ENCODE measurements around the gene TXNRD2. TPM values are rescaled to one million over a fixed set of nuclear protein-coding genes. Genes with fewer than 3 reads are reported as not detected.

Gene TXNRD2
- total RNA-seq, 1 donor from 2014 or later: 46.0 TPM

DNA sequence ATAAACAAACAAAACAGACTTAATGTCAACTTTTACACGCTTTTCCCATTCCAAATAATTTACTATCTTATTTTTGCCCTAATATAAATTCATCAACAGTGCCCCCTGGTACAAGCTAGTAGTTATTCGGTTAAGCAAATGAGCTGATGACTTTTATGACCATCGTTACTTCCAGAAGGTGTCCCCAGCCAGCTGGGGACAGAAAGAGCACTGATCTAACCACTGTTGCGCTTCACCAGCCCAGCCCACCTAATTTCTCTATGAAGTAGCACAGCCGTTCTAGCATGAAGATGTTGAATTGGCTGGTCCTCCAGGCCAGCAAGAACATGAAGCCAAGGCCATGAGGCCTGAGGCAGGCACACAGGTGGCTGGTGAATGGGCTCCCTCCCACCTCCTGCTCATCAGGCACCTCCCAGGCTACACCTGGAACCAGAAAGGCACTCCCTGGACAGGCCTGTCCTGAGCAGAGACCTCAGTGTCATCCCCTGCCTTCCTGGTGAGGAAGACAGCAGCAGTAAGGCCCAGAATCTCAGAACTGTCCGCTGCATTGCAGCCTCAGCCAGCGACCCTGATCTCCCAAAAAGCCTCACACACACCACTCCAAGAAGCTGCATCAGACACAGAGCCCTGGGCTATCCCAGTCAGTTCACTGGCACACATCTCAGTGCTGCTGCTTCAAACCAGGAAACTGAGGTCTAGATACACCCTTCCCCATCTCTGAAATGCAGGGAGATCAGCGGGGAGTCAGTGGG lies 99.8 kb downstream of the TXNRD2 start:
- Histone ChIP-seq H3K4me3 (no peak overlapping the region), H3K9me3 (no peaks in the 10 kb centered on the region), H3K27me3 (no peaks in the 10 kb centered on the region), H3K36me3 (peaks cover 0 to under 1% of the 10 kb centered on the region in 2 donors), H3K27ac (no peak overlapping the region), H3K4me1 (peaks cover 11 to 21% of the 10 kb centered on the region in 2 donors)
- DNase-seq (ENCODE audit: low spot score in 2 of 2): no peak
- TF ChIP-seq, protein P1, sequence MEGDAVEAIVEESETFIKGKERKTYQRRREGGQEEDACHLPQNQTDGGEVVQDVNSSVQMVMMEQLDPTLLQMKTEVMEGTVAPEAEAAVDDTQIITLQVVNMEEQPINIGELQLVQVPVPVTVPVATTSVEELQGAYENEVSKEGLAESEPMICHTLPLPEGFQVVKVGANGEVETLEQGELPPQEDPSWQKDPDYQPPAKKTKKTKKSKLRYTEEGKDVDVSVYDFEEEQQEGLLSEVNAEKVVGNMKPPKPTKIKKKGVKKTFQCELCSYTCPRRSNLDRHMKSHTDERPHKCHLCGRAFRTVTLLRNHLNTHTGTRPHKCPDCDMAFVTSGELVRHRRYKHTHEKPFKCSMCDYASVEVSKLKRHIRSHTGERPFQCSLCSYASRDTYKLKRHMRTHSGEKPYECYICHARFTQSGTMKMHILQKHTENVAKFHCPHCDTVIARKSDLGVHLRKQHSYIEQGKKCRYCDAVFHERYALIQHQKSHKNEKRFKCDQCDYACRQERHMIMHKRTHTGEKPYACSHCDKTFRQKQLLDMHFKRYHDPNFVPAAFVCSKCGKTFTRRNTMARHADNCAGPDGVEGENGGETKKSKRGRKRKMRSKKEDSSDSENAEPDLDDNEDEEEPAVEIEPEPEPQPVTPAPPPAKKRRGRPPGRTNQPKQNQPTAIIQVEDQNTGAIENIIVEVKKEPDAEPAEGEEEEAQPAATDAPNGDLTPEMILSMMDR (IDR thresholded peaks at IDR 0.05): no peak
- intact Hi-C loops (cut with DNase I): loop anchor here (5.0 kb wide), 1 partner anchor 35 kb away; no protein-coding TSS in a partner anchor

DNA sequence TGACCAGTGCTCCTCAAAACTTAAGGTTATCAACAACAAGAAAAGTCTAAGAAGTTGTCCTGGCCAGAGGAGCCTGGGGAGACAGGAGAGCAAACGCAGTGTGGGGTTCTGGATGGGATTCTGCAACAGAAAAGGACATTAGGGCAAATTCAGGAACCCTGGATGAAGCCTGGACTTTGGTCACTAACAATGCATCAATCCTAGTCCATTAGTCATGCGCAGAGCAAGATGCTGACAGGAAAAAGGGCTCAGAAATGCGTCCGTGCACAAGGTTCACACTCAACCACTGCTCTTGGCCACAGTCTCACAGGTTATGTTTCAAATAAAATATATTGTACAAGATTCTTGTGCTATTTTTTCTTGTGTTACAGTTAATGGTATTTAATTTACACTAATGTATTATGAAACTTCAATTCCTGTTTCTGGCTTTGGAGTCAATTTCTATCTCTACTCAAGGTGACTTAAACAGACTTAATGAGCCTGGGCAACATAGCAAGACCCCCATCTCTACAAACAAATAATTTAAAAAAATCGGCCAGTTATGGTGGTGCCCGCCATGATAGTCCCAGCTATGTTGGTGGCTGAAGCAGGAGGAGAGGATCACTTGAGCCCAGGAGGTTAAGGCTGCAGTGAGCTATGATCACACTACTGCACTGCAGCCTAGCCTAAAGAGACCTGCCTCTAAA lies 100.5 kb downstream of the TXNRD2 start:
- Histone ChIP-seq H3K4me3 (no peak overlapping the region), H3K36me3 (no peaks in the 10 kb centered on the region), H3K9me3 (no peaks in the 10 kb centered on the region), H3K27ac (no peak overlapping the region), H3K4me1 (peaks cover 11 to 21% of the 10 kb centered on the region in 2 donors), H3K27me3 (no peaks in the 10 kb centered on the region)
- intact Hi-C loops (cut with DNase I): loop anchor here (5.0 kb wide), 1 partner anchor 36 kb away; no protein-coding TSS in a partner anchor
- DNase-seq (ENCODE audit: low spot score in 2 of 2): no peak
- TF ChIP-seq, protein P1 (IDR thresholded peaks at IDR 0.05): no peak

DNA sequence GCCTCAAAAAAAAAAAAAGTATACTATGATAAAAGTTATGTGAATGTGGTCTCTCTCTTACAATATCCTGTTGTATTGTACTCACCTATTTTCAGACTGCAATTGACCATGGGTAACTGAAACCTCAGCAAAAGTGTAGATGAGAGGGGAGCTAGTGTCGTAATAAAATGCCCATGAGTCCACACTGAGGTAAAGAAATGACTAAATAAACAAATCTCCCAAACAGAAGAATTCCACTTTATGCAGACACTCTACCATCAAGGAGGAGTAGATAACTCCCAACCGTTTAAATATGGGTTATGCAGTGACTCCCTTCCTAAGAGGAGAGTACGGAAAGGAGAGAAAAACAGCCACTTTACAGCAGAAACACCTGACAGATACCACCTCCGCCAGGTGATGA lies 101.6 kb downstream of the TXNRD2 start:
- Histone ChIP-seq H3K27ac (no peak overlapping the region), H3K27me3 (no peaks in the 10 kb centered on the region), H3K4me3 (no peak overlapping the region), H3K9me3 (no peaks in the 10 kb centered on the region), H3K4me1 (peaks cover 11 to 21% of the 10 kb centered on the region in 2 donors), H3K36me3 (no peaks in the 10 kb centered on the region)
- no peak for DNase-seq (ENCODE audit: low spot score in 2 of 2)
- intact Hi-C loops (cut with DNase I): loop anchor here (5.0 kb wide), 1 partner anchor 37 kb away; no protein-coding TSS in a partner anchor
- TF ChIP-seq, protein P1 (IDR thresholded peaks at IDR 0.05): no peak

DNA sequence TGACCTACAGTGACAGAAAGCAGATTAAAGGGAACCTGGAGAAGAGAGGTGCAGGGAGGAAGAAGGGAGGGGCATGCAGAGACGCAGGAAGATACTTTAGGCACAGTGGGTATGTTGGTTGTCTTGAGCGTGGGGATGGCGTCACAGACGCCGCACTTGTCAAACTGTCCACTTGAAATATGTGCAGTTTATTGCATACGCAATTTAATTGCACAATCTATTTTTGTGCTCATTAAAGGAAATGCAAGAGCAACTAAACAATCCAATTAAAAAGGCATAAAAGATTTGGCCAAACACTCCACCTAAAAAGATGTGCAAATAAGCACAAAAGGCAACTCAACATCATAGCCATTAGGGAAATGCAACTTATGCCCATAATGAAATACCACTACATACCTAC lies 103.7 kb downstream of the TXNRD2 start:
- H3K4me1 ChIP-seq: no peaks in the 10 kb centered on the region
- no peak overlapping the region for H3K27ac ChIP-seq
- no peaks in the 10 kb centered on the region for H3K27me3 ChIP-seq
- TF ChIP-seq, protein P1 (IDR thresholded peaks at IDR 0.05): no peak
- no peak overlapping the region for H3K4me3 ChIP-seq
- intact Hi-C loops (cut with DNase I): no loop called here
- DNase-seq (ENCODE audit: low spot score in 2 of 2): no peak
- H3K36me3 ChIP-seq: no peaks in the 10 kb centered on the region
- H3K9me3 ChIP-seq: no peaks in the 10 kb centered on the region

DNA sequence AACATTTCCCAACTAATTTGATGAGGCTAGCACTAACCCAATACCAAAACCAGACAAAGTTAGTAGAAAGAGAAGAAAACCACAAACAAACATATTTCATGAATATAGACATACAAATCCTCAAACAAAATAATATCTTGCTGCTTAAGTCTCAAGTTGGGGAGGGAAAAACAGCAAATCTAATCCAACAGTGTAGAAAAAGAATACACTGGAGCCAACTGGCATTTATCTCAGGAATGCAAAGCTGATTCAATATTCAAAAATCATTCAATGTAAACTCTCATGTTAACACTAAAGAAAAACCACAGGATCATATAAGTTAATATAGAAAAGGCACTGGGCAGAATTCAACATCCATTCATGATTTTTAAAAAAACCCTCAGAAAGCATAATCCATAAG lies 105.1 kb downstream of the TXNRD2 start:
- H3K4me3 ChIP-seq: no peak overlapping the region
- H3K27me3 ChIP-seq: no peaks in the 10 kb centered on the region
- H3K36me3 ChIP-seq: no peaks in the 10 kb centered on the region
- no peak overlapping the region for H3K27ac ChIP-seq
- H3K9me3 ChIP-seq: no peaks in the 10 kb centered on the region
- intact Hi-C loops (cut with DNase I): no loop called here
- TF ChIP-seq, protein P1 (IDR thresholded peaks at IDR 0.05): no peak
- no peak for DNase-seq (ENCODE audit: low spot score in 2 of 2)
- no peaks in the 10 kb centered on the region for H3K4me1 ChIP-seq

Measured in ascending aorta (tissue), 2 donors.